NCI-H774 (cell line): ENCODE measurements around the gene NALCN.

Experiments
- DNase-seq: peaks from one replicate; lab custom pipeline; 2025; lab: John Stamatoyannopoulos, UW

NALCN gene

DNA sequence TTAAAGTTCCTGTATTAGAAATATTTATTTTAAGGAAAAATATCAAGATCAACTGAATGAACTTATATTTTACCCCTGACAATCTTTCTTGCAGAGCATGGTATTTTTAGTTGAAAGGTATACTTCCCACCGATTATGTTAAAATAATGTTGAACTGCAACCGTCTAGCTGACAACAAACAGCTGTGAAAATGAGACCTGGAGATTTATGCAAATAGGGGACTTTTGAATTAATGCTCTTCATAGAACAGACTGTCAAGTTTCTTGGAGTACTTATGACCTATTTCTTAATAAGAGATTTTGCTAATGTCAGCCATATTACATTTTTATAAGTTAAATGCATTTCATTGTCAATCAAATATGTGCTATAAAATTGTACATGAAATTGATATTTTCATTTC lies 210.9 kb downstream of the NALCN start:
- DNase-seq = no peak

DNA sequence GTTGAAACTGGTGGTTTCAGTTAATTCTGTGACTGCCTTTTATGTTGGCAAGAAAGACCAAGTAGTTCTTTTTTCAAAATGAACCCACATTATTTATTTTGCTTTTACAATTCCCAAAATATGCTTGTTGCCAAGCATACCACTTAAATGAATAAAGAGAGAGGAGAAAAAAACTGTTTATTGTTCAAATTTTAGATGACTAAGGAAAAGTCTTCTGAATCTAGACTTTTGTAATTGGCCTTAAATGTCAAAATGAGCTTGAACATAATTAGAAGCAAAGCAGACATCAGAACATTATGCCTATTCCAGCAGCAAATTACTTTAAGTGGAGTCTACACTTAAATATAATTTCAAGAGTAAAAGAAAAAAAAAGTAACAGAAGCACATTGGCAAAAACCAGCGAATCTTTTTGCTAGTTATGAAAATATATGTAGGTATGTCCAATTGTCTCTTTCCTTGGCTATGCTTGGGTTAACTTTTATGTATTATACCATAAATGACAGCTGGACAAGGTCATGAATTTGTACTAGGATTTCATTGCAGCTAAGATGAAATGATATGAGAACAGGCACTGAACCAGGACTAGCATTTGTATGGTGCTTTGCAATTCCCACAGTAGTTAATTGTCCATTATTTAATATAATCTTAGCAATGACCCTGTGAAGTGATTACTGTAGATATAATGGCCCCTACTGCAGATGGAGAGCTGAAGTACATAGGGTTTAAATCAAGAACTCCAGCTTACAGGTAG lies 211.9 kb downstream of the NALCN start:
- no peak for DNase-seq

DNA sequence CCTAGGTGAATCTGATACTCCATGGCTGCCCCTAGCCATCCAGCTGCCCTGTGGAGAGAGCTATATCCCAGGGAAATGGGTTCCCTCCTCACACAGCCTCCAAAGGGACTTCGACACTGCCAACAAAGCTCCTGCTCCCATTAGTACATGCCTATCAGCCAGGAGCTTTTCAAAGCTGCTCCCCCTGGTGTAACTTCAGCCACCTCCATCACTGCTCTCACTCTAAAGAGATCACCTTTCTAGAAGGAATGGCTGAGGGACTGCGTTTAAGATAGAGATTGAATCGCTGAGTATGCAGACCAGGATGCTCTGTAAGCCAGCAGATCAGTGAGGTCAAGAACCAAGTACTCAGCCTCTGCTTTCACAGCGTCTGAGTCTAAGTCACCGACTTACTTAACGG lies 213.7 kb downstream of the NALCN start:
- no peak for DNase-seq

DNA sequence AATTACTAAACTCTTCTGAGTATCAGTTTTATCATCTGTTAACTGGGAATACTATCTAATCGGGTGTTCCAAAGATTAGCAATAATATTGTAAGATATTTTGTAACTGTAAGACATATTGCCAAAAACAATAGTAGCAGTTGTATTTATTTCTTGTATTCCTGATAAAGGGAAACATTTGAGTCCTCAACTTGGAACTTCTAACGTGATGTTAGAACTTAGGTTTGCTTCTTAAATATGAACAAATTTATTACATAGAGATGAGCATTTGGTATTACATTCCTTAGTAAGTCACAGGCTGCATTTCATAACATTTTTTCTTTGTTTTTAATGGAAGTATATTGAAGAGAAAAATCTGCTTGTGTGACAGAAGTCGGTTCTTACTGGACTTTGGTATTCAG lies 225.3 kb downstream of the NALCN start:
- DNase-seq = no peak

DNA sequence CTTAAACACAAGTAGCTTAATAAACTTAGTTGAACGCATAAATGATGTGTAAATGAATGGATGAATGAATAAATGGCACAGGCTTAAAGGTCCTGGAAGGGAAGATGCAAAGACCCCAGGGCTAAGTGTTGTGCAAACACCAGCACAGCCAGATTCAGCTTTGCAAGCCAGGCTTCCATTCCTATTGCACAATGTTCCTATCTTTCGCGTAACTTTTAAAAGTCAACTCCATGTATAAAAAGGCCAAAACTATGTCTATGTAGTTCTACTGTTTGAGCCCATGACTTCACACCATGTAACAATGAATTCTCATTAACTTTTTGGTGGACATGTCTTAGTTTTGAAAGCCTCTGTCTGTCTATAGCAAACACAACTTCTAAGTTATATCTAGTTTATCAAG lies 226.0 kb downstream of the NALCN start:
- no peak for DNase-seq

DNA sequence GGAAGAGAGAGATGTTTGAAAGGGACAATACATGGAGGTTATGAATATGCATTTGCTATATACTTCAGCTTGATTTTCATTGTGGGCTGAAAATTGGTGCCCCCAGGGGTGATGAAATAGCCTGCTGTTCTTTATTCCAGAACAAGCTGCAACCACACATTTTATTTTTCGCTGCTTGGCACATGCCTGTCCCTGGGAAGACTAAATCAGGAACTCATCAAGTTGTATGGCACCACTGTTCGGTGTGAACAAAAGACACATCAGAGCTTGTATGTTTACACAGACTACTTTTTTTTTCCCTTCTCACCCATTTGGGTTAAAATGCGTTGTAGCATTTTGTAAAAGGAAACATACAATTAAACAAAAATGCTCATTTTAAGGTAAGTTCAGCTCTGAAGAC lies 230.7 kb downstream of the NALCN start:
- no peak for DNase-seq

DNA sequence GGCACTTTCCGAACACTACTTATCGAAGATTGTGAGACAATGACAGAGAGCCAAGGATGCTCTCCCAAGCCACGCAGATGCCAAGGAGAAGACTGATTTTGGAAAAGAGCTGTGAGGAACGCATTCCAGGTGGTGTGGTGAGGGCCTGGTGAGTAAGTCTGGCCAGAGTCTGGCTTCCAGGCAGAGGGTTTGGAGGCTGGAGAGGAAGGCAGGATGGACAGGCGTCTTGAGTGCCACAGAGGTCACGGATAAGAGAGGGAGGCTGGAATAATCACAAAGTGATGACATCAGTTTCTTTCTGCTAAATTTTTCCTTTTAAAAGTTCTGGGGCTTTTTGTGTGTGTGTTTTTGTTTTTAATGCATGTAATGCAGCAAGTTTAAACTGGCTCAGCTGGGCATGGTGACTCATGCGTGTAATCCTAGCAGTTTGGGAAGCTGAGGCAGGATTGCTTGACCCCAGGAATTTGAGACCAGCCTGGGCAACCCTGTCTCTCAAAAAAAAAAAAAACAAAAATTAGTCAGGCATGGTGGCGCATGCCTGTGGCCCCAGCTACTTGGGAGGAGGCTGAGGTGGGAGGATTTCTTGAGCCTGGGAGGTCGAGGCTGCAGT lies 235.1 kb downstream of the NALCN start:
- DNase-seq = no peak

DNA sequence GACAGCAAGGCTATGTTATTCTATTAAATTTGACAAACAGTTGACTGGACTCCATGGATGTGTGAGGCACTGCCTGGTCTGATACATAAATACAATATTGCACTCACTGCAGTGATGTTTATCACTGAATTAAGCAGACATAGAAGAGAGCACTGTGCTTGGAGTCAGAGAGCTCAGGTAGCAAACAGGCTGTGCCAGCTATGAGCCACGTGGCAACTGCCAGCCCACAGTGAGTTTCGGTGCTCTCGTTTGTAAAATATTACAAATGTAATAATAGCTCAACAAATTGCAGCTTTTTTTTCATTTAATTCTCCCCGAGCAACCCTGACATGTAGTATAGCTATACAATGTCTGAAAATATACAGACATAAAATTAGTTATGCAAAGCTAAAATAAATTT lies 237.3 kb downstream of the NALCN start:
- no peak for DNase-seq

DNA sequence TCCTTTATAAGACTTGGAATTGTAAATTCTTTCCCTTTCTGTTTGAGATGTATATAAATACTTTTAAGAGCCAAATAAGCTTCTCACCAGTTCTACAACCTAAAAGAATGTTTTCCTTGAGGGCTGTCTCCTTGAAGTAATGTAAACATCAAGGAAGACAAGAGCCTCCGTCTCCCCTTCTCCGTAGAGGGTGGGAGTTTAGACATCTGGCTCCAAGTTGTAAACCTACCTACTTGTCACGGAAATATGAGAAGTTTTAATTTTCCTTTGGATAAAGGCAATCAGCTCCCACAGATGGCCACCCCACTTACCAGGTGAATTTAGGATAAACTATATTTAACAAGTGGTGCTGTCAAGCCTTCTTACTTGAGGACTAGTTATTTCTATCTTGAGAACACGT lies 237.9 kb downstream of the NALCN start:
- no peak for DNase-seq

DNA sequence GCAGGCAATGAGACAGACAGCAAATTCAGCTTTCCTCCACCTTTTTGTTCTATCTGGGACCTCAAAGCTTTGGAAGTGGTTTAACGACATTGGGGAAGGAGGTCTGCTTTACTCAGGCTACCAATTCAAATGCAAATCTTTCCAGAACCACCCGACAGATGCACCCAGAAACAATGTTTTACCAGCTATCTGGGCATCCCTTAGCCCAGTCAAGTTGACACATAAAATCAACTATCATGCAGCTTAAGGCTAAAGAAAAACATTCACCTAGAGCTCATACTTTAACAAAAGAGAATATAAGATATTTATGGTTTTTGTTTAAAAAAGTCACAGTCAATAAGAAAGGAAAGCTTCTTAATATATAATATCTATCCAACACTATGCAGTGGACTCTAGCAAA lies 246.0 kb downstream of the NALCN start:
- DNase-seq = no peak

DNA sequence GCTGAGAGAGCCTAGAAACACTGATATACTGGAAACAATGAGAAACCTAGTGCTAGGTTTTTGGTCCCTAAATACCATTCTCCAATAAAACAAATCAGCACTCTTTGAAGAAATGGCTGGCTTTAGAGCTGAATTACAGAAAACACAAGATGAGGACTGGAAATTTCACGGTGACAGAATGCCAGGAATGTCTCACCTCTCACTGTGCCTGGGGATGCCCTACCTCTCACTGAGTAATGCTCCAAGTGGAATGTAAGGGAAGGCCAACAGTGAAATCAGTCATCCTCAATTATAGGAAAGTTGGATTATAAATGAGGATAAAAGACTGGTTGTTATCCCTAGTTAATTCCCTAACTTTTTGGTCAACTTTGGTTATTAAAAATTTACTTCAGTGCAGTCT lies 259.0 kb downstream of the NALCN start:
- no peak for DNase-seq

DNA sequence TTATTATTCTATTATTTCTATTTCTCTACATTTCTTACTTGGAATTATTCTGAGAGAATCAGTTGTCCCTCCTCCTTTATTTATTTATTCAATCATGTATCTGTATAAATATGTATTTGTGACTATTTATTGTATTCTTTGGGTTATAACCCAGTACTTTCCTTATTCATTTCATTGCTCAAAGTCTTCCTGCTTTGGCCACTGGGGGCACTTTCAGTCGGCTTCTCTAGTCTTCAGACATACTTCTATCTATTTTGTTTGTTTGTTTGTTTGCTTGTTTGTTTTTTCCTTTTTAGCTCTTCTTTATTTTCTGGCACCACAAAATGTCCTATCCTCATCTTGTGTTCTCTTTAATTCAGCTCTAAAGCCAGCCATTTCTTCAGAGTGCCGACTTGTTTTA lies 260.4 kb downstream of the NALCN start:
- DNase-seq = no peak

DNA sequence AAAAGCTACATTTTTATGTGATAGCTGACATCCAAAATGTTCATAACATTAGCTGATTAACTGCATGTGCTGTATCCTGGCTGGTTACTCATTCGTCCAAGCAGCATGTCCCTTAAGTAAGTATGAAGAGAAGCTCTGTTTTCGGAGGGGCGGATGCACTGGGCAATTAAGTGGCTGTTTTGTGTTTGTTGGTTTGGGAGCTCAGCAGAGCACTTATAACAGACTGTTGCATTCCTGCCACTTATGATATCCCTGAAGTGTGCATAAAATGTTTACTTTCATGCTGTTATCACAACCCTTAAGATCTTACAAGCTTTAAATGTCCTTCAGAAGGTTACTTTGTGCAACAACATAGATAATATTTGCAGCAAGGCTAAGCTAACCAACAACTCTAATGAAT lies 264.1 kb downstream of the NALCN start:
- no peak for DNase-seq

DNA sequence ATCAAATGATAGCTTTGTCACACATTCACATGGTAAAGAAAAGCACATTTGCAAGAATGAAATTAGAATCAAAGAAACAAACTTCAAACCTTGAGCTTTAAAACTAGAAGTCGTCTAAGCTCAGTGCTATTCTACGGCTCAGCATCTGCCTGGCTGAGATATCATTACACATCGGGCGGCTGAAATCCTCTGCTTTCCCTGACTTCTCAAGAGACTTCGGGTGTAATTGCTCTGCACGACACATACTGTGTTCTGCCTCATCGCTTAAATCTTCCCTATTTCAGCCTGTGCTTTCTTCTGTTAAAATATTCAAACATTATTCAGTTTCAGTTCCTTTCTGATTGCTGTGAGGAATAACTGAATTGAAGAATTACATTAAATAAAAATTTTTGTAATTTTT lies 265.3 kb downstream of the NALCN start:
- DNase-seq = no peak

DNA sequence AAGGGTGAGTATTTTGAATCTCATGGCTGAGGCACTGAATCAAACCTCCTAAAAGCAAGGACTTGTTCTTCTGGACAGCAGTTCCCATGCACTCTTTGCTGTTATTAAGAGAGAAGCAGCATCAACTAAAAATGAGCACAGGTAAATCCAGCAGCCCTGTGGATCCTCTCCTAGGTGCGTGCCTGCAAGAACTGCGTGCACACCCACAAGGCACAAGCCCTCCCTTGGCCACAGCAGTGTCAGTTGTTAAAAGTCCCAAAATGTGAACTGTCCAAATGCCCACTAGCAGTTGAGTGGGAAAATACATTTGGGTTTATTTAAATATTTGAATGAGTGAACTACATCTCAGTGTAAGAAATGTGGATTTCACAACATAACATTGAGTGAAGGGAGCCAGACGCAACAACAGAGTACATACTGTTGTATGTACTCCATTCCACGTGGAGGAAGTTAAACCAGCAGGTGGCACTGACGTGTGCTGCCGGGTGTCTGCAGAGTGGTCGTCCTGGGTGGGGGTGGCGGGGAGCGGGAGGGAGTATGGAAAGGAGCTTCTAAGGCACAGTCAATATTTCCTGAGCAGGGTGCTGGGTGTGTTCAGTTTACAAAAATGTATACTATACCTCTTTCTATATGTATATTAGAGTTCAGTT lies 266.4 kb downstream of the NALCN start:
- no peak for DNase-seq

DNA sequence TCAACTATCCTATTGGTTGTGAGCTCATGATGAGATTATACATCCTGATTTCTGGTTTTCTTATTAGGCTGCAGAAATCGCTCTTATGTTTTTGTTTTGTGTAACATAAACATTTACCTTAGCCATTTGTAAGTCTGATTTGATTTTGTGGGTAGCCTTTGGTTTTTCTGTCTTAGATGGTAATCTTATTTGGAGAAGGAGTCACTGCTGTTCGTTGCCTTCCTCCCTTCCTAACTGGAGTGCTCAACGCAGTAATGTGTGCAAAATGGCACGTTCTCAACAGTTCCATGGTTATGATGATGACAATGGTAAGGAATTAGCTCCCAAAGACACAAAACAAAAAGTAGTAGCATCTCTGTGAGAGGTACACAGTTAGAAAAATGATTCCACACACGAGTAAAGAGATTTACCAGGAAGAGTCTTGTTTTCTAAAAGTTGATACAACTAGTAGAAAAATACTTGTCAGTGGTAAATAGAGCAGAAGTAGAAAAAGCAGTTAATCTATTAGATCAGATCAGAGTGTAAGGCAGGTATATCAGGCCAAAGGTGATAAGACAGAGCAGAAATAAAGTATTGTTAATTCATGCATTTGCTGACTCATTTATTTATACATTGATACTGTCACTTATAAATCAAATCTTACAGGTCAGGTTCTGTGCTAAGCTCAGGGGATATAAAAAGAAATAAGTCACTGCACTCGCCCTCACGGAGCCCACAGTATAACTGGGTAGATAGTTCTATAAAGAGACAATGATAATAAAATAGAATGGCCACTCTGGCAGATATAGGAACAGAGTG lies 270.0 kb downstream of the NALCN start:
- DNase-seq = no peak

DNA sequence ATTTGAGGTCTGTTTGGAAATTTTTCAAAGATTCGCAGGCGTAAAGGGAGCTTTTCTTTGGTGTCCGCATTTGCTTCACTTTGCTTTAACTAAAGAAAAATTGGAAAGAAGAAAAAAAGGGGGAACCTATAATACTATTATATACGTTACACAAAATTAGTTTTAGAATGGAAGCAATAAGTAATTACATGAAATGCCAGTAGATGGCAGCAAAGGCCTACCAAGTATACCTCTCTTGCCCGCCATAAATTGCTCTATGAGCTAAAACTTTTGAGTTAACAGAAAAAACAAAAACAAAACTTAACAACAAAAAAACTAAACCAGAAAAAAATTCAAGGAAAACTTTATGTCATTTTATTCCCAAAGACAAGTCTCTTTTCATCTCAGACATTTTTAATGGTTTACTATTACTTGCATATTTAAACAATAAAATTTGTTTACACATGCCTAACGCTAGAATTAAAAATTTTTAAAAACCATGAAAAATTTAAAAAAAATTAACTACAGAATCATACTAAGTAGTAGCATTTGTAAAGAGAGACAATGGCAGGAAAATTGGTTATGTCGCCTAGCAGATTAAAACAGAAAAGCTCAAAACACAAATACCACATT lies 271.4 kb downstream of the NALCN start:
- peak; percentile 51 for DNase-seq

DNA sequence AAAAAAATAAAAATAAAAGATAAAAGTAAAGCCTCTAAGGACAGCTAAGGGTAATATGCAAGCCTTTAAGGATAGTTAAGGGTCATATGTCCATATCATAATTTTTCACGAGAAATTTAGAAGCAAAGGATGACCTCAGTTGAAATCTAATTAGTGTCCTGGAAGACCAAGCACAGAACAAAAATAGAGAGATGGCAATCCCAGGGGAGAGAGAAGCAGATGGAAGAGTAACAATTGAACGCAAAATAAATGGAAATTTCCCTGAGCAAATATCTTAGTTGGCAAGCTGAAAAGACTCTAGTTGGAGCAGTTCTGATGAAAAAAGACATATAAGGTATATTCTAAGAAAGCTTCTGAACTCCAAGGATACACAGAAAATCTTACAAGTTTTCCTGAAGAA lies 275.4 kb downstream of the NALCN start:
- no peak for DNase-seq

DNA sequence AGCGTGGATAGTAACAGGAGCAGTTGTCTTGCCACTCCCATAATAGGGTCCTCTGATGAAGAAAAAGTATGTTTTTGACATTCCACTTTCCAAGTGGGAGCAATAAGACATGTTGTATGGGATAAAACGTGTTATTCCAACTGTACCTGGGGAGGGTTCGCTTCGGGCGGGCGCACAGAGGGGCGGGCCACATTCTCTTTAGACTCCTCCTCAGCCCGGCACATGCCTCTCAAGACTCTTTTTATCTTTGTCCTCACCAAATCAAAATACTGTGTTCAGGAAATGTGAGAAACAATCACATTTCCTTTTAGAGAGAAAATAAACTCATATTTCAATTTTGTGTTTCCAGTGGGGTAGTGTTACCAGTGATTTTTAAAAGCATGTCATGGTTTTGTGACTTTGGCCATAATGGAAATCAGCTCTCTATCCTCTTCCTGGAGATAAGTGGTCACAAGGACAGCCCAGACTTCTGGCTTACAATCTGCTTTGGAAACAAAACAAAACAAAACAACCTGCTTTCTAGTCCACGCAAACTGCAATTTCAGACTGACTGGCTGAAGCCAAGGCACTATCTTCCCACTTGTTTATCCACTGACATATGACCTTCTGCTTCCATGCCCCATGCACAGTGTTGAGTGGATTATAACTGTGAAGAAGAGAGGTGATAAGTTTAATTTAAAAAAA lies 276.1 kb downstream of the NALCN start:
- no peak for DNase-seq

DNA sequence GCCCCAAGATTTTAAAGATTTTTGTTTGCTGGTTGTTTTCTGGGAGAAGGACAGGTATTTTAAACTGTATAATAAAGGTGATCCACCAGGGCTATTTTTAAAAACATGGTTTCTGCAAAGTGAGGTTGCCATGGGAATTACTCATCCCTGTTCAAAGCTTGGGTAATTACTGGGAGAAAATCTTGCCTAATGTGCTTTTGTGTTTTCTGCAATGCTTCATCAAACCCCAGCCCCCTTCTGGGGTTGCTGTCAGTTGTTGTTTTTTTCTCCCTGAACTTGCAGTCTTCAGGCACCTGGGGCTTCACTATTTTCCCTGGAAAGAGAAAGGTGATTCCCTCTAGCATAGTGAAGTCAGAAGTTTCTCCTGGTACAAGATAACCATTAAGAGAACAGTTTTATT lies 277.2 kb downstream of the NALCN start:
- DNase-seq = no peak

DNA sequence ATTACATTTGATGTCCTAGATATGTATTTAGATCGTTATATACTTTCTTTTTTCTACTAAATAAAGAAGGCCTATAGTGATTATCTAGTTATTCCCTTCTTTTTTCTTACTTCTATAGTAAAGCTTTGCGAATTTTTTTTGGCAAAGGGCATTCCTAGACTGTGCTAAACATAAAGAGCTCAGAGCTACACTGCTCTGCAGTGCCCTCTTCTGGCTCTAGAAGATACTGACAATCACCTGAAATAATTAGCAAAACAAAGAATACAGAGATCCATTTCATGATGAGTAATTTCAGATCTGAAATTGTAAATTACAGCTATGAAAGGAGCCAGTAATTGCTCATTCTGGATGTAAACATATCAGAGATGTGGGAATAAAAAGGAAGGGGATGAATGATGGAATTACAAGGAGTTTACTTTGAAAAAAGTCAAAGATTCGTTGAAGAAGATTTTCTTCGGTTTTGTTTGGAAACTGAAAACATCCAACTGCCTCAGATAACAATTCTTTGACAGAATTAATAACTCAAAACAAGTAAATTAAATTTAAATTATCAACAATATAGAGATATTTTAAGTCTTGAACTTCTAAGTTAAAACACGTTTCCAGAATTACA lies 288.5 kb downstream of the NALCN start:
- peak; percentile 22 for DNase-seq
